K562 (cell line): Measurements from ENCODE around the gene SFXN3. TPM values are rescaled to one million over a fixed set of nuclear protein-coding genes. Genes with fewer than 3 reads are reported as not detected.

Source experiments
- BRD4 ChIP-seq: fragments of 200-600 bp; sonication (generic); IDR thresholded peaks from 2 replicates; pipeline ENCODE4 v1.6.1; 2017; ENCODE audit warnings: inconsistent platforms
- C11orf30 ChIP-seq: fragments of 450-650 bp; IDR thresholded peaks from 2 replicates; pipeline ENCODE4 v1.6.1; 2016; ENCODE audit warnings: low read depth, mild to moderate bottlenecking
- CCAR2 ChIP-seq: fragments of 200-400 bp; formaldehyde crosslinking; IDR thresholded peaks from 2 replicates; pipeline ENCODE4 v1.6.1; 2017; ENCODE audit warnings: mild to moderate bottlenecking, low read depth, low read length
- EHMT2 ChIP-seq: fragments of 450-650 bp; IDR thresholded peaks from 2 replicates; pipeline ENCODE4 v1.6.1; 2018; ENCODE audit warnings: antibody characterized with exemption
- ETV5 ChIP-seq: sonication (generic); formaldehyde crosslinking; IDR thresholded peaks from 2 replicates; pipeline ENCODE4 v1.4.0; 2020; ENCODE audit warnings: low read depth, mild to moderate bottlenecking, missing genetic modification reagents
- KLF13 ChIP-seq: fragments of 450-650 bp; IDR thresholded peaks from 2 replicates; pipeline ENCODE4 v1.6.1; 2016; ENCODE audit warnings: missing genetic modification characterization, low read depth, mild to moderate bottlenecking, missing compliant biosample characterization, moderate library complexity, borderline replicate concordance
- MCM7 ChIP-seq, 2 experiments: fragments of 450-650 bp; IDR thresholded peaks; 2 replicates each; pipeline ENCODE4 v1.6.1; 2016 to 2018
- ZNF384 ChIP-seq: IDR thresholded peaks from 2 replicates; pipeline ENCODE4 v1.6.1; 2012; ENCODE audit warnings: low read depth, low read length, improper control_type of control experiment
- ZNF766 ChIP-seq: fragments of 200-800 bp; sonication (Bioruptor generic); conservative IDR thresholded peaks from 2 replicates; pipeline ENCODE4 v1.6.1; 2016; ENCODE audit warnings: missing genetic modification characterization, missing compliant biosample characterization
- polyA plus RNA-seq, 8 experiments: library from polyadenylated mRNA; depleted of rRNA in 4 of 8; stranded (reverse) in 5 of 8; unstranded in 3 of 8; fragments of >200 nt; fragmentation: Nextera tagmentation in 2 of 8; fragmentation: Illumina TruSeq in 1 of 8; extraction: Ambion mirVana in 2 of 8; extraction: Trizol in 1 of 8; gene quantifications; 2 replicates each; pipeline versions ENCODE4 v1.2.1 to v1.2.3, GENCODE V29; 2011 to 2014; ENCODE audit warnings: inconsistent platforms in 1 of 8, missing spikeins in 1 of 8
- total RNA-seq, 7 experiments: library from RNA; depleted of rRNA in 6 of 7; stranded (reverse); fragments of >200 nt in 6 of 7; fragmentation: Illumina TruSeq in 2 of 7; extraction: Trizol in 2 of 7; gene quantifications; 2 replicates each; pipeline versions ENCODE4 v1.2.1 to v1.2.3, GENCODE V29; 2011 to 2021; ENCODE audit warnings: low replicate concordance in 1 of 7
- TF ChIP-seq, protein P1 (sequence below), 2 experiments: fragments of 450-650 bp; formaldehyde crosslinking in 1 of 2; IDR thresholded peaks; 2 replicates each; pipeline versions ENCODE4 v1.4.0 to v1.6.1; 2014 to 2020; ENCODE audit warnings: mild to moderate bottlenecking in 2 of 2, borderline replicate concordance in 1 of 2, low read depth in 1 of 2

SFXN3 gene
- total and polyA plus RNA-seq, 9 of the 15 experiments (the other 6 are each of a cell fraction or from before 2014, with no cell fraction given): 0.24 to 4.6 (median 0.86) TPM

DNA sequence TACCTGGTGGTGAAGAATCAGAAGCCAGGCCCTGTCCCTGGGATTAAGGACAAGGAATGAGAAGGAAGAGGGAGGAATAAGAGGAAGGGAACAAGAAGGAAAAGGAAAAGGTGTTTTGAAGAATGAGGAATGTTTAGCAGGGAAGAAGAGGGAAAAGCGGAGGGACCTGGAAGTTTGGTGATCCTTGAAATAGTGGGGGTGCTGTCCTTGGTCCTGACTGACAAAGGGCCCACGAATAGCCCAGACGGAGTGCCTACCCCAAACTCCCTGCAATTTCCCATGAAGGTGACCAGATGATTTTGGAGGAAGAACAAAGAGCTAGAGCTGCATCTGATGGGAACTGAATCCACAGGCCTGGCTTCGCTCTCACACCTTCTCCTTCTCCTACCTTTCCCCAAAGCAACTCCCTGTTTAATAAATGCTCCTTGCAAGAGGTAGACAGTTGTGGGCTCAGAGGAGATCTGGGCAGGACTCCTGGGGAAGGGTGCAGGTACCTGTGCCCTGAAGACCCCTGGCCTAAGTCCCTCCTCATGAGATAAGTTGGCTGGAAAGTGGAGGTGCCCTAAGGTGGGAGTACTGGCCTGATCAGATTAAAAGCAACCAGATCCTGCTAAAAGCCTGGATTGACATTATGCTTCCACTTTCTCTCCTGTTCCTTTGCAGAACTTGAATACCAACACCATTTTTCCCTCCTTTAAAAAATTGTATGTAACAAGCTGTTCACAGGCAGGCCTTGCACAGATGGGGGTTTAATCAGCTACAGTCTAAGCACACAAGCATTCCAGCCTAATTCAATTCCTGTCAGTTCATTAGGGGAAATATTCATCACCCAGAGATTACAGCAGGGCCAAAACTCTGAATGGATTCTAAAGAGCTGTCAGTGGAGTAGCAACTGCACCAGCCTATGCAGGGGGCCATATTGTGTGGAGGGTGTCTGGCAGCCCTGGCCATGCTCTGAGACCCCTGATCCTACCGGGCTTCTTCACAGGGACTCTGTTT, 50.2 kb downstream of the SFXN3 start (continued):
- TF ChIP-seq BRD4 (no peak), ETV5 (CRISPR knock-in tag) (no peak), EHMT2 (peak; percentile 97), C11orf30 (no peak), ZNF384 (no peak), MCM7 (IDR thresholded peaks at IDR 0.05) (no peak), ZNF766 (0 out of 2 replicates have a peak, but pooled peaks have one; percentile 44), CCAR2 (no peak), KLF13 (tag) (no peak)
- TF ChIP-seq, protein P1, sequence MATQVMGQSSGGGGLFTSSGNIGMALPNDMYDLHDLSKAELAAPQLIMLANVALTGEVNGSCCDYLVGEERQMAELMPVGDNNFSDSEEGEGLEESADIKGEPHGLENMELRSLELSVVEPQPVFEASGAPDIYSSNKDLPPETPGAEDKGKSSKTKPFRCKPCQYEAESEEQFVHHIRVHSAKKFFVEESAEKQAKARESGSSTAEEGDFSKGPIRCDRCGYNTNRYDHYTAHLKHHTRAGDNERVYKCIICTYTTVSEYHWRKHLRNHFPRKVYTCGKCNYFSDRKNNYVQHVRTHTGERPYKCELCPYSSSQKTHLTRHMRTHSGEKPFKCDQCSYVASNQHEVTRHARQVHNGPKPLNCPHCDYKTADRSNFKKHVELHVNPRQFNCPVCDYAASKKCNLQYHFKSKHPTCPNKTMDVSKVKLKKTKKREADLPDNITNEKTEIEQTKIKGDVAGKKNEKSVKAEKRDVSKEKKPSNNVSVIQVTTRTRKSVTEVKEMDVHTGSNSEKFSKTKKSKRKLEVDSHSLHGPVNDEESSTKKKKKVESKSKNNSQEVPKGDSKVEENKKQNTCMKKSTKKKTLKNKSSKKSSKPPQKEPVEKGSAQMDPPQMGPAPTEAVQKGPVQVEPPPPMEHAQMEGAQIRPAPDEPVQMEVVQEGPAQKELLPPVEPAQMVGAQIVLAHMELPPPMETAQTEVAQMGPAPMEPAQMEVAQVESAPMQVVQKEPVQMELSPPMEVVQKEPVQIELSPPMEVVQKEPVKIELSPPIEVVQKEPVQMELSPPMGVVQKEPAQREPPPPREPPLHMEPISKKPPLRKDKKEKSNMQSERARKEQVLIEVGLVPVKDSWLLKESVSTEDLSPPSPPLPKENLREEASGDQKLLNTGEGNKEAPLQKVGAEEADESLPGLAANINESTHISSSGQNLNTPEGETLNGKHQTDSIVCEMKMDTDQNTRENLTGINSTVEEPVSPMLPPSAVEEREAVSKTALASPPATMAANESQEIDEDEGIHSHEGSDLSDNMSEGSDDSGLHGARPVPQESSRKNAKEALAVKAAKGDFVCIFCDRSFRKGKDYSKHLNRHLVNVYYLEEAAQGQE (IDR thresholded peaks at IDR 0.05; ENCODE audit: borderline replicate concordance): peak; percentile 98
- TF ChIP-seq, protein P1 (CRISPR knock-in tag; IDR thresholded peaks at IDR 0.05; ENCODE audit: low read depth): peak; percentile 94
